HCEC 1CT (cell line): ENCODE results near the gene TUBB3.
"Not testable (repeated sequence)": the region's sequence is repeated elsewhere in the genome, so short reads cannot be mapped to it uniquely, and the experiment has no call there.

ENCODE experiments used
- DNase-seq: peaks from one replicate; pipeline ENCODE4 v3.0.0-alpha.2; 2017

TUBB3 gene

GRCh38 chr16:89949121-89949742 lies 26.1 kb downstream of the TUBB3 start:
- no peak for DNase-seq

- no peak for DNase-seq
These were observed 26.6 kb downstream of the TUBB3 start for GRCh38 chr16:89949756-89950155.

GRCh38 chr16:89951509-89951908 lies 28.4 kb downstream of the TUBB3 start:
- no peak for DNase-seq

GRCh38 chr16:89952049-89952448 lies 28.9 kb downstream of the TUBB3 start:
- DNase-seq = no peak

GRCh38 chr16:89952551-89952950 lies 29.4 kb downstream of the TUBB3 start:
- DNase-seq = no peak

- no peak for DNase-seq
These were observed 30.7 kb downstream of the TUBB3 start for GRCh38 chr16:89953671-89954406.

- DNase-seq = no peak
These were observed 31.3 kb downstream of the TUBB3 start for GRCh38 chr16:89954462-89954861.

GRCh38 chr16:89955001-89955685 lies 32.0 kb downstream of the TUBB3 start:
- no peak for DNase-seq

GRCh38 chr16:89956505-89957215 lies 33.5 kb downstream of the TUBB3 start:
- DNase-seq = no peak

GRCh38 chr16:89957216-89957785 lies 34.2 kb downstream of the TUBB3 start:
- no peak for DNase-seq

- no peak for DNase-seq
These were observed 34.9 kb downstream of the TUBB3 start for GRCh38 chr16:89958068-89958467.

- no peak for DNase-seq
These were observed 35.5 kb downstream of the TUBB3 start for GRCh38 chr16:89958596-89958995.

GRCh38 chr16:89960966-89961365 lies 37.8 kb downstream of the TUBB3 start:
- DNase-seq = no peak

GRCh38 chr16:89961920-89962319 lies 38.8 kb downstream of the TUBB3 start:
- no peak for DNase-seq

- DNase-seq = no peak
These were observed 39.8 kb downstream of the TUBB3 start for GRCh38 chr16:89962754-89963498.

- DNase-seq = no peak
These were observed 41.1 kb downstream of the TUBB3 start for GRCh38 chr16:89964201-89964600.

- DNase-seq = no peak
These were observed 42.5 kb downstream of the TUBB3 start for GRCh38 chr16:89965447-89966225.

GRCh38 chr16:89966756-89967155 lies 43.6 kb downstream of the TUBB3 start:
- DNase-seq = no peak

GRCh38 chr16:89967436-89967835 lies 44.3 kb downstream of the TUBB3 start:
- DNase-seq = not testable (repeated sequence)

- not testable (repeated sequence) for DNase-seq
These were observed 44.9 kb downstream of the TUBB3 start for GRCh38 chr16:89968074-89968473.

- DNase-seq = no peak
These were observed 46.7 kb downstream of the TUBB3 start for GRCh38 chr16:89969741-89970410.
